NT2/D1 (cell line): ENCODE measurements around the gene CPNE5.

Experiments used
- SUZ12 ChIP-seq: IDR thresholded peaks from 2 replicates; pipeline ENCODE4 v1.6.1; 2011; ENCODE audit not compliant: insufficient read length, insufficient read depth; ENCODE audit errors: extremely low read depth
- YY1 ChIP-seq: IDR thresholded peaks from 2 replicates; pipeline ENCODE4 v1.6.1; 2011; ENCODE audit not compliant: insufficient read length, insufficient read depth

DNA sequence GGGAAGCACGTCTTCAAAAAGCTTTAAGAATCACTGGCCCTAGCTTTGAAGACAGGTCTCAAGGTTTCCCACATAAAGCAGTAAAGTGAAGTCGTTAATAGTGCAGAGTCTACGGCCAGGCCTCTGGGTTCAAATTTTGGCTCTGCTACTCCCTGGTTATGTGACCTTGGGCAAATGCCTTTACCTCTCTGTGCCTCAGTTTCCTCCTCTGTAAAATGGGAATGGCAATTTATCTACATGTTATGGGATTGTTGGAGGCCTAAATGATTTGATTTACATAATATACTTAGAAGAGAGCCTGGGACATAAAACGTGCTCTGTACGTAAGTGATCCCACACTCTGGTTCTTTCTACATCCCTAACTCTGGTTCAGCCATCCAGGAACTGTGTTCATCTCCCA lies 32.1 kb downstream of the CPNE5 start:
- TF ChIP-seq SUZ12 (no peak), YY1 (no peak)
